SK-N-DZ (cell line): ENCODE data around the gene NSL1.

Source experiments
- DNase-seq: peaks from one replicate; pipeline ENCODE4 v3.0.0-alpha.2; 2015; ENCODE audit warnings: low spot score

The NSL1 gene

GRCh38 chr1:212703991-212704564 is 87.5 kb downstream of the NSL1 start:
- no peak for DNase-seq

- DNase-seq: no peak
Measured at GRCh38 chr1:212702672-212703071, 88.9 kb downstream of the NSL1 start.

GRCh38 chr1:212701910-212702309 is 89.7 kb downstream of the NSL1 start:
- no peak for DNase-seq

GRCh38 chr1:212700892-212701819 is 90.4 kb downstream of the NSL1 start:
- DNase-seq: peak; percentile 35

GRCh38 chr1:212700223-212700891 is 91.2 kb downstream of the NSL1 start:
- DNase-seq: no peak

- no peak for DNase-seq
Measured at GRCh38 chr1:212699625-212700222, 91.9 kb downstream of the NSL1 start, which contains the start of gene BATF3. Gene BATF3 (minus strand): TSS chr1:212699840. CDS start chr1:212699762, 78 bp downstream.

GRCh38 chr1:212699104-212699624 is 92.4 kb downstream of the NSL1 start:
- DNase-seq: peak; percentile 27

GRCh38 chr1:212698467-212699103 is 93.0 kb downstream of the NSL1 start:
- DNase-seq: no peak

GRCh38 chr1:212696721-212697331 is 94.8 kb downstream of the NSL1 start:
- DNase-seq: no peak

- no peak for DNase-seq
Measured at GRCh38 chr1:212692774-212693644, 98.6 kb downstream of the NSL1 start.

GRCh38 chr1:212691561-212692071 is 100.0 kb downstream of the NSL1 start:
- no peak for DNase-seq

GRCh38 chr1:212690816-212691403 is 100.7 kb downstream of the NSL1 start:
- DNase-seq: no peak

GRCh38 chr1:212689758-212690529 is 101.6 kb downstream of the NSL1 start:
- DNase-seq: no peak

GRCh38 chr1:212689196-212689725 is 102.3 kb downstream of the NSL1 start:
- DNase-seq: no peak

- no peak for DNase-seq
Measured at GRCh38 chr1:212688341-212689047, 103.1 kb downstream of the NSL1 start.

- DNase-seq: no peak
Measured at GRCh38 chr1:212687811-212688210, 103.8 kb downstream of the NSL1 start.

- no peak for DNase-seq
Measured at GRCh38 chr1:212686591-212686990, 105.0 kb downstream of the NSL1 start.
